ENCODE results near the gene ZNF862. TPM values are rescaled to one million over a fixed set of nuclear protein-coding genes. Genes with fewer than 3 reads are reported as not detected.

Gene ZNF862
- total and polyA plus RNA-seq, 2 of the 8 experiments (the other 6 are each of a cell fraction or from before 2014, with no cell fraction given): 1.8 to 3.9 TPM

- Histone ChIP-seq H2AK5ac (ENCODE audit: low read depth, low read length) (no peak overlapping the region), H3K56ac (replicated peaks; ENCODE audit: insufficient read length, low read depth, low read length) (no peak overlapping the region), H3K4me2 (ENCODE audit: insufficient read depth in 1 of 2, low read depth in 2 of 2, low read length in 2 of 2) (no peak overlapping the region), H2BK20ac (ENCODE audit: low read length) (no peak overlapping the region), H3K4me3 (ENCODE audit: extremely low read depth in 1 of 4, insufficient read depth in 2 of 4, low read depth in 3 of 4, low read length in 4 of 4) (no peak overlapping the region), H3K4ac (replicated peaks; ENCODE audit: insufficient read length, low read depth, low read length) (no peak overlapping the region), H2AFZ (ENCODE audit: low read length) (no peak overlapping the region), H2BK5ac (ENCODE audit: low read depth, low read length) (no peak overlapping the region), H3K23me2 (ENCODE audit: low read depth, low read length) (no peaks in the 10 kb centered on the region), H3K9ac (replicated peaks in 1 of 4; ENCODE audit: extremely low read depth in 1 of 4, low read depth in 3 of 4, low read length in 3 of 4) (no peak overlapping the region), H3K79me2 (ENCODE audit: control insufficient read depth in 1 of 2, insufficient read depth in 2 of 2, low read length in 2 of 2) (no peaks in the 10 kb centered on the region), H3K27me3 (replicated peaks in 1 of 4; ENCODE audit: control insufficient read depth in 3 of 4, extremely low read depth in 1 of 4, insufficient read depth in 3 of 4, low read length in 3 of 4) (no peaks in the 10 kb centered on the region; a peak in 2 of 7 replicates), H3K36me3 (ENCODE audit: control insufficient read depth in 2 of 4, insufficient read depth in 4 of 4, low read length in 3 of 4) (peaks cover 0 to 1% (median 0%) of the 10 kb centered on the region in 4 experiments; a peak in 1 of 8 replicates), H2BK120ac (replicated peaks; ENCODE audit: low read depth, low read length) (no peak overlapping the region), H3K27ac (ENCODE audit: low read depth, low read length) (no peak overlapping the region), H3K14ac (ENCODE audit: insufficient read length) (no peak overlapping the region), H3K4me1 (replicated peaks in 1 of 4; ENCODE audit: control insufficient read depth in 3 of 4, insufficient read depth in 4 of 4, low read length in 3 of 4) (no peaks in the 10 kb centered on the region), H3K18ac (ENCODE audit: extremely low read depth, low read length) (no peak overlapping the region), H4K91ac (replicated peaks; ENCODE audit: insufficient read length, low read length) (no peak overlapping the region), H3K79me1 (ENCODE audit: low read depth, low read length) (no peaks in the 10 kb centered on the region), H4K20me1 (replicated peaks in 1 of 2; ENCODE audit: control insufficient read depth in 1 of 2, insufficient read depth in 2 of 2, low read length in 2 of 2) (no peaks in the 10 kb centered on the region), H2BK15ac (ENCODE audit: low read length) (no peak overlapping the region), H4K8ac (ENCODE audit: extremely low read depth, insufficient read depth, low read length) (no peak overlapping the region), H4K5ac (ENCODE audit: insufficient read length, low read depth, low read length) (no peak overlapping the region), H3K23ac (ENCODE audit: insufficient read length) (no peak overlapping the region), H2BK12ac (ENCODE audit: low read depth, low read length) (no peak overlapping the region), H3K9me3 (ENCODE audit: insufficient read depth in 2 of 2, low read depth in 1 of 2, low read length in 1 of 2) (no peaks in the 10 kb centered on the region)
- ChIA-PET POLR2A (ENCODE audit: partially characterized antibody) (no interaction called here), CTCF (ENCODE audit: partially characterized antibody) (interaction anchor here (1.0 to 2.2 kb wide), 4 partner anchors 9 to 57 kb away, joined by 3 to 16 read pairs (median 4); partner anchors contain the start of gene ATP6V0E2)
- TF ChIP-seq JUN (IDR thresholded peaks at IDR 0.05; ENCODE audit: low read depth, low read length) (no peak), POU5F1 (IDR thresholded peaks at IDR 0.05; ENCODE audit: low read depth, low read length) (no peak), NANOG (IDR thresholded peaks at IDR 0.05; ENCODE audit: insufficient read depth, low read depth, low read length, poor library complexity, severe bottlenecking) (no peak), PHF8 (conservative IDR thresholded peaks at IDR 0.05; ENCODE audit: low read depth, low read length) (no peak)
- 95% methylated on average over 12 of the region's 12 CpGs; no CpG with 5 or more reads in 1 of the 2 experiments for WGBS, 2 experiments (ENCODE audit: extremely low coverage in 1 of 2, insufficient coverage in 1 of 2, insufficient read length in 1 of 2, insufficient replicate concordance in 2 of 2, low coverage in 1 of 2, low lambda C conversion rate in 2 of 2, missing lambda C conversion rate in 1 of 2)
- no peak for DNase-seq (ENCODE audit: low read depth in 1 of 2, low spot score in 2 of 2)
- FAIRE-seq: no peak
Measured at GRCh38 chr7:149864751-149865150, 26.6 kb downstream of the ZNF862 start.
